CD4-positive, alpha-beta T cell treated with Interleukin-10 for 1 hour (primary cell): Measurements from ENCODE around the gene TTC38.

Experiments used
- DNase-seq: peaks from one replicate; pipeline ENCODE4 v3.0.0-alpha.2; 2020

TTC38 gene

DNA sequence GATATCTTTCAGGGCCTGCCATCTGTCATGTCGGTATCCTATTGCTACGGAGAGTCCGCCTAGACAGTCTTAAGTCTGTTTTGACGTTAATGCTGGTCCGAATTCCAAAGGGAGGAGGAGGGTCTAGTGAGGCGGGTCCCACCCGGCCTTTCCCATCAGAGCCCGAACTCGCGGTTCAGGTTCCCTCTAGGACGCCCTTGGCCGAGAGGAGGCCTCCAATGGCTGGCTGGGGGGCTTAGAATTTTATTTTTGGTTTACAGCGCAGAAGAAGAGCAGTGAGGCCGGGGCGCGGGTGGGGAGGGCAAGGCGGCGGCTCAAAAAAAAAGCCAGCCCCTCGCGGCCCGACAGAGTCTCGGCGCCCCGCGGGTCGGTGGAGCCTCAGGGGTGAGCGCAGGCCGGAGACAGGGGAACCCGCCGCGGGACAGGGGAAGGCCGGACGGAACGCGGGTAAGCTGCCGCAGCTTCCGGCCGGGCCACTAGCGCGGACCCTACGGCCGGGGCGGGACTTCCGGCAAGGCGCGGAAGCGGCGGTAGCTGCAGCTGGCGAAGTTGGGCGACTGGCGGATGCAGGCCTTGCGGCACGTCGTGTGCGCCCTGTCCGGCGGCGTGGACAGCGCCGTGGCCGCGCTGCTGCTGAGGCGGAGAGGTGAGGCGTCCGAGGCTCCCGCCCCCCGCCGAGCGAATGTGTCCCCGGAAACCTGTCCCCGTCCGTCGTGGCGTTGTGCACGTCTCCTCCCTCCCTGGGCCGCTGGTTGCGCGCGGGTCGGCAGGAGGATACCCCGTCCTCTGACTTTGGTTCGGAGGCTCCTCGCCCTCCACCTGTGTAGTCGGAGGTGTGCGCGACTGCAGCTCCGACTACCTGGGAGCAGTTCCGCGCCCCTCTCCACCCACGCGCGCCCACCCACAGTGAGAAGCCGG lies 67.7 kb downstream of the TTC38 start, which contains the start of gene TRMU:
Gene TRMU, plus strand, starts transcription at position 514 of the 918 bp plus-strand sequence. Its CDS starts 51 bp downstream, at position 565.
- DNase-seq: peak; percentile 75

DNA sequence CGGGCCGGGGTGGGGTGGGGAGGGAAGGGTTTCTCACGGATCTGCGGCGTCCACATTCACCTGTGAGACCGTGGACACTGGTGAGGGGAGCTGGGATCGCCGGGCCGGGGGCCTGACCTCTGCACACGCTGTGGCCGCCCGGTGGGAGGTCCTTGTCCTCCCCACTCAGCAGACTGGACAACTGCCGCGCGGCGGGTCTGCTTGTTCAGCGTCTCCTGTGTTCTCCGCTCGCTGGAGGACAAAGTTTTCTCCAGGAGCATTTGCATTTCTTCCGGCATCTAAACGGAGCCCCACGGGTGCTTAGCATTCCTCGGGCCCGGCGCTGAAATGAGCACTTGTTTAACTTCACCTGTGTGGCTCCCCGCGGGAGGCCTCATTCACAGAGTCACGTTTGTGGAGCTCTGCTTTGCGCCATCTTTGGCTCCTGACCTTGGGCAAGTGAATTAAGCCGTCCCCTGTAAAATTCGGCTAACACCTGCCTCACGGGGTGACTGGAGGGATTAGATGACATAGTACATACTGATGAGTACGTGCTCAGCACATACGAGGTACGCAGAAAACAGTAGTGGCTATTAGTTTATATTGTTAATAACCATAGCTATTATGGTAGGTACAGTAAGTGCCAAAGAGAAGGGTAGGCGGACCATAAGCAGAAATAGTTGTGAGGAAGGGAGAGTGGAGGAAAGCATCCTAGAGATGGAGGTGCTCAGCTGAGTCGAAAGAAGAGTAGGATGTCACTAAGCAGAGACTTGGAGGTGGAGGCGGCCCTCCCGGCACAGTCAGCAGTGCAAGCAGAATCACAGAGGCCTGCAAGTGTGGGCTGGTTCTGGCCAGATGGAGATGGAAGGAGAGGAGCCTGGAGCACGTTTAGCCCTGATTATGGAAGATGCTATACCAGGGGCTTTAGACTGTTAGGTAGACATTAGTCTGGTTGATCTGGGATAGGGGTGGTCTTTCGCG lies 68.6 kb downstream of the TTC38 start:
- DNase-seq: no peak

DNA sequence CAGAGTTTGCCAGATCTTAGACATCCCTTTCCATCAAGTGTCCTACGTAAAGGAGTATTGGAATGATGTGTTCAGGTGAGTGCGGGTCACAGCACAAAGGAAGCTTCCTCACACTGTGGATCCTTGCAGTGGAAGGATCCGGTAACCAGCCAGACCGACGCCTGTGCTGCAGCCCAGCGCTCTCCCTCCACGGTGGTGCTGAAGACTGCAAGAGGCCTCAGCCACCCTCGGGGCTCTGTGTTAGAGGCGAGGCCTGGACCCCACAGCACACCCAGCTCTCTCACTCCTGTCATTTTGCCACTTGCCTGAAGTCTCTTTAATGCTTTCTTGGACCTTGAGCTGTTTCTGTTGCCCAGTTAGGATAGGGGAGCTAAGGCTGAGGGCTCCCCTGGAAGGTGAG lies 70.1 kb downstream of the TTC38 start:
- no peak for DNase-seq

DNA sequence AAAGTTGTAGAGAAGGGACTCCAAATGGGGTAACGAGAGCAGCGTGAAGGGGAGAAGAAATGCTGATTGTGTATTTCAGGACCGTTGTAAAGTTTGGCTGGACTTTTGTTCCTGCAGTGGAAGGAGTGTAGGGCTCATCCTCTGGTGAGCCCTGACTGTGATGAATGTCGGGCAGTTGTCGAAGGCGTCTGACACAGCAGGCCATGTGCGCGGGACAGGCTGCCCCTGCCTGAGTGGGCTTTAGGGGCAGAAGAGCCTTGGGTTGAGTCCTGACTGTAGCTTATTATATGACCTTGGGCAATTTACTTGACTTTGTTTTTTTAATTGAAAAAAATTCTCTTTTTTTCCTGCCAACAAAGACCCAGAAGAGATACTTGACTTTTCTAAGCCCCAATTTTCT lies 70.8 kb downstream of the TTC38 start:
- DNase-seq: no peak

DNA sequence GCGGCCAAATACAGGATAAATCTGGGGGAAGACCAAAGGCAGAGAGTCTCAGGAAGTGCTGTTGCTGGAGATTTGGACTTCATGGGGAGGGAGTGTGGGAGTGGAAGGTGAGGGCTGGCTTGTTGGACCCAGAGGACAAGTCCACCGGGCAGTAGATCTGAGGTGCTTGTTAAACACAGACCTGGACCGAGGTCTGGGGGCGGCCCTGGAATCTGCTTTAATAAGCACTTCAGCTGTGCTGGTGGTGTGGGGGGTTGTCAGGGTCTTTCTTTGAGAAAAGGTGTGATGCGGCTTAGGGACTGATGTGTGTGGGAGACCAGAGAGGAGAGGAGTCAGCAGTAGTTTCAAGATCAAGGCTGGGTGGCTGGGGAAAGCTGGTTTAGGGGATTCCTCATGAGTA lies 72.1 kb downstream of the TTC38 start:
- no peak for DNase-seq

DNA sequence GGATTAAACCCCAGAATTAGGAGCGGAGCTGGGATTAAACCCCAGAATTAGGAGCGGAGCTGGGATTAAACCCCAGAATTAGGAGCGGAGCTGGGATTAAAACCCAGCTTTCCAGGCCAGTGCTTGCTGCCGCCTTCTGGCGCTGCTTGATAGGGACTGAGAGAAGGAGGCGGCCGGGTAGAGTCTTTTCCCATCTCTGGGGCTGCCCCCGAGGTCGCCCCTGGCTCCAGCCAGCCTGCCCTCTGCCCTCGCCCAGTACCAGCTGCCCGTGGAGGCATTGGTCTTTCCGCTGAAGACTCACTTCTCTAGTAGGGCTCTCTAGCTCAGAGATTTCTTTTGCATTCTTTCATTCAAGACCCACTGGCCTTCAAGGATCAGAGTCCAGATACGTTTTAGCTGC lies 72.9 kb downstream of the TTC38 start:
- DNase-seq: no peak
